HG03045 (cell line): Measurements from ENCODE around the gene BOLA1.
"Not testable (repeated sequence)": the region's sequence is repeated elsewhere in the genome, so short reads cannot be mapped to it uniquely, and the experiment has no call there.

Experiments
- ATAC-seq: cut with Tn5 transposase; IDR thresholded peaks from one replicate; pipeline ENCODE4 v1.9.1; 2021; ENCODE audit warnings: mild to moderate bottlenecking, moderate library complexity; ENCODE audit not compliant: unreplicated experiment

The BOLA1 gene, protein sequence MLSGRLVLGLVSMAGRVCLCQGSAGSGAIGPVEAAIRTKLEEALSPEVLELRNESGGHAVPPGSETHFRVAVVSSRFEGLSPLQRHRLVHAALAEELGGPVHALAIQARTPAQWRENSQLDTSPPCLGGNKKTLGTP

DNA sequence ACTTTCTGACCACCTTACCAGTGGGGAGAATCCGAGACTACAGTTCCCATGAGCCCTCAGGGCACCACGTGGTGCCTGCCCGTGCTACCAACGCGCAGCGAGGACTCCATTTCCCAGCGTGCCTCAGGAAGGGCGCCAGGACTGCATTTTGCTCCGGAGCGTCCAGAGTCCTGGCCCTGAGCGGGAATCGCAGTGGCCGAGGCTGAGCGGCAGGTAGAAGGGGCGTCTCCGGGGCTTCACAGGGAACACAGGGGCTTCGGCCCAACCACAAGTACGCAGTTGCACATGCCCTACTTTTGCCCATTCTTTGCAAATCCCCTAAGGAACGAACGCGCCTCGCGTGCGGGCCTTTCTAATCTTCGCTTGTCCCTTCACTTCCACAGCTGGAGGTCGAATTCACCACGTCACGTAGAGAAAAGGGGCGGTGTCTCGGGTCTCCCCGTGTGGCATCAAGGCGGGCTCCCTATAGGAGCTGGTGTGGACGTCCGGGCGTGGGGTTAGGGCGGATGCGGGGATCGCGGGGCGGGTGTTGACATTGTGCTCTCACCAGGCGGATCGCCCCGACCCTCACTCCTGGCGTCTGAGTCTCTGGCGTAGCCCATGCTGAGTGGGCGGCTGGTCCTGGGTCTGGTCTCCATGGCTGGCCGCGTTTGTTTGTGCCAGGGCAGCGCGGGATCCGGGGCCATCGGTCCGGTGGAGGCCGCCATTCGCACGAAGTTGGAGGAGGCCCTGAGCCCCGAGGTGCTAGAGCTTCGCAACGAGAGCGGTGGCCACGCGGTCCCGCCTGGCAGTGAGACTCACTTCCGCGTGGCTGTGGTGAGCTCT, at the start of gene BOLA1:
Gene BOLA1, plus strand, starts transcription at position 109 of the 825 bp plus-strand sequence. Its CDS starts 492 bp downstream, at position 601.
- peak; percentile 89 for ATAC-seq

DNA sequence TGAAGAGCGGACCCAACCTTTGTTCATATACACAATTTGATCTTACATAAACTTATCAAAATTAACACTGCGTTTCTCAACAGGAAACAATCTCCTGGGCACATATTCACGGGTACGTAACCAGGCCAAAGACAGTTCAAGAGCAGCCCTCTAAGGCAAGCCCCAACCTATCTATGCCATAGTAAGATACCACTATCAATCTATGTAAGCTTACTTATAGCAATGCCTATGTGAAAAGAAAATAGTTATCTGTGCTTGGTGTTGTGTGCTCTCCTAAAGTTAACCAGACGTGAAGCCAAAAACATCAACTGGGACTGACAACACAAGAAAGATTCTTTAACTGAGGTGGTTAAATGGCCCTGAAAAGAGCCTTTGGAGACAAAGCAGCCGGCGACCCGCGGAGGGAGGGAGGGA, 49.4 kb upstream of the BOLA1 start:
- no peak for ATAC-seq

DNA sequence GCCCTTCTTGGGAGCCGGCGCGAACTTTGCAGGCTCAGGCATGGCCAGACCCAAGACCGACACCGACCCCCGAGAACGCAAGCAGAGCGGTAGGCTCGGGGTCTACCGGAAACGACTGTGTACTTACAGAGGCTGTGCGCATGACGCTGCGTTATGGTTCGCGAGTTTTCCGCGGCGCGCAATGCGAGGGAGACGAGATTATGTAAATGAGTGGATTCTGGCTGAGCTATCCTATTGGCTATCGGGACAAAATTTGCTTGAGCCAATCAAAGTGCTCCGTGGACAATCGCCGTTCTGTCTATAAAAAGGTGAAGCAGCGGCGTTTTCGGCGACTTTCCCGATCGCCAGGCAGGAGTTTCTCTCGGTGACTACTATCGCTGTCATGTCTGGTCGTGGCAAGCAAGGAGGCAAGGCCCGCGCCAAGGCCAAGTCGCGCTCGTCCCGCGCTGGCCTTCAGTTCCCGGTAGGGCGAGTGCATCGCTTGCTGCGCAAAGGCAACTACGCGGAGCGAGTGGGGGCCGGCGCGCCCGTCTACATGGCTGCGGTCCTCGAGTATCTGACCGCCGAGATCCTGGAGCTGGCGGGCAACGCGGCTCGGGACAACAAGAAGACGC, 48.5 kb upstream of the BOLA1 start:
- peak; percentile 56 for ATAC-seq

DNA sequence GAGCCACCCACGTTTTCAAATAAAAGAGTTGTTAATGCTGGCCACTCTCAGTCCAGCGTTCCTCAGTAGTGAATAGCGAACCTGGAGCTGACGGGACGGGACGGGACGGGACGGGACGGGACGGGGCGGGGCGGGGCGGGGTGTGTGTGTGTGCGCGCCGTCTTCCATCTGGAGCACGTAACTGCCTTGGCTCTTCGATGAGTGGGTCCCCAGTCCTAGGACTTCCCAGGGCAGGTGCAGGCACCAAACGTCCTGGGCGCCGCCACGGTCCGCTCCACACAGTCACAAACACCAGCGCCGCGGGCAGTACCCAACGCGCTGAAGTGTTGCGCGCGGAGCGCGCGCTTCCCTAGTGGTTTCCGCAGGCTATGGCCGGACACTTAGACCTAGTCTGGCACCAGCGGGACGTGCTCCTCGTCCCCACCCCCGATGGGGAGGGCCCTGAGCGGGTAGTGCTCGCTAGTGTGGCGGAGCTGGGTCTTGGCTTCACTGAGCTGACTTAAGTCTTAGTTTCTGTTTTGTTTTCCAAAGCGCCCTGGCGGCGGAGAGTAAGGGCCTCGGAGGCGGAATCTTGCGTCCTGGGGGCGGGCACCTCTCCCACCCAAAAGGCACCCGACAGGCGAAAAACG, 47.7 kb upstream of the BOLA1 start:
- peak; percentile 33 for ATAC-seq

DNA sequence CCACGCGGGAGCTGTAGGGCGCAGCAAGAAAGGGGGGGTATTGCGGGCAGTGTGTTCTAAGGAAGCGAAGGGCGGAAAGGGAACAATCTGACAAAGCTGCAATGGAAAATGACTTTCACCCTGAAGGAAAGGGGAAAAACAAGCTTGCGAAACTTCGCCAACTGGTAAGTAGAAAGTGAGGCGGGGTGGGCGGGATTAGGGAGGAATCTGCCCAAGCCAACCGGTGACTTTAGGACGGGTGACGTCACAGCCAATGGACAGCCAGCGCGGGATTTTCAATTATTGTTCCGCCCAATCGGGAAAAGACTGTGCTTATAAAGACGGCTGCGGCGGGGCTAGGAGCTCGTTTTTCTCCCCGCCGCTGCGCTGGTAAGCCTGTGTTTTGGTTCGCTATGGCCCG, 47.1 kb upstream of the BOLA1 start:
- ATAC-seq = peak; percentile 27

DNA sequence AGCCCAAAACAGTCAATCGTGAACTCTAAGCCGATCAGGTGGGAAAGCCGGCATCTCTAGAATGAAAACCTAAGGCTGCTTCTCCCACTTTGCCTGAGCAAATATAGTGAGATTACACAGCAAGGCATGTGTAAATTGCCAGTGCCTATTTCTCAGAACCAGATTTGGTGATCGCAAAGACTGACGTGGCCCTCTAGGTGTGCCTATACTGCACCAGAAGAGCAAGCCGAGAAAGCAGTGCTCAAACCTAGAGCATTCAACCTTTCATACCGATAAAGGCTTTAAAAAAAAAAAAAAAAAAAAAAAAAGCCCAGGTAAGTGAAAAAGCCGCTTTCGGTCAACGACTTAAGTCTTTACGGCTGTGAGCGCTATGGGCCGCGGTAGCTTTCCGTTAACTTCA, 39.1 kb upstream of the BOLA1 start:
- peak; percentile 7 for ATAC-seq

DNA sequence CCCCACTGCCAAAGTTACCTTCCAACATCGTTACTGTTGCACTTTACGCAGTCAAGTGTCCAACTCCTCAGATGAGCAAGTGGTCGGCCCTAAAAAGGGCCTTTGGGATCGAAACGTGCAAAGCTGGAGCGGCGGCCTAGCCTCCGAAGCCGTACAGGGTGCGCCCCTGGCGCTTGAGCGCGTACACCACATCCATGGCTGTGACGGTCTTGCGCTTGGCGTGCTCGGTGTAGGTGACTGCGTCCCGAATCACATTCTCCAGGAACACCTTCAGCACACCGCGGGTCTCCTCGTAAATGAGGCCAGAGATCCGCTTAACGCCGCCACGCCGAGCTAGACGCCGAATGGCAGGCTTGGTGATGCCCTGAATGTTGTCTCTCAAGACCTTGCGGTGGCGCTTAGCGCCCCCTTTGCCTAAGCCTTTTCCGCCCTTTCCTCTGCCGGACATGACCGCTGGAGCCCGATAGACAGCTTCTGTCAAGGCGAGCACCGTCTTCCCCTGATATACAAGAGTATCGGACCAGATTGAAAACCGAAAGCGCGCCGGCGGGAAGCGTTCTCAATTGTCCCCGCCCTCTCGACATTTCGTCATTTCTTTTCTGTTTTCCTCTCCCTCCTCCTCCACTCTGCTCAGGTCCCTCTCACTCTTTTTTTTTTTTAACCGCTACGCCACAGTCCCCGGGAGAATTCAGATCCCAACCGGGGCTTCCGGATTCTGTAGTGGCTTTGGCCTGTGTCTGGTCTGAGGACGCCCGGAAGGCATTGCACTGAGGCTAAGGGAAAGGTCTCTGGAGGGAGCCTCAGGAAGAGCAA, 38.5 kb upstream of the BOLA1 start:
- ATAC-seq = peak; percentile 73

DNA sequence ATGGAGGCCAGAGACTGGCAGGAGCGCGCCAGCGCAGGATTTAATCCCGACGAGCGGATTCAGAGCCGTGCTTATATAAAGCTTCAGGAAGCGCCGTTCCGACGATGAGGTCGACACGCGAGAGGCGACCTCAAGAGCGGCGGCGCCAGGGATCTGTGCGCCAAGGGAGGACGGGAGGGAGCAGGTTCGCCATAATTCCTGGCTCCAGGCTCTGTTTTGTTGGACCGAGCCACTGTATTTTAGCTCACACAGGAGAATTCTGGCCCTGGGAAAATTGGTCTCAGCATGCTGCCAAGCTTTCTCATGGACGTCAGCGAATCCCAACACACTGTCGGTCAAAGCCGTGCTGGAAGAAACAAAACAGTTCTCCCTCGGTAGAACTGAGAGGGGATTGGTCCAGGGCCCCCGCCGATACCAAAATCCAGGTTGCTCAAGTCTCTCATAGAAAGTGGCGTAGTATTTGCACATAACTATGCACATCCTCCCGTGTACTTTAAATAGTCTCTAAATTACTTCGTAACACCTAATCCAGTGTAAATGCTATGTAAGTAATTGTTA, 37.8 kb upstream of the BOLA1 start:
- ATAC-seq = peak; percentile 19

DNA sequence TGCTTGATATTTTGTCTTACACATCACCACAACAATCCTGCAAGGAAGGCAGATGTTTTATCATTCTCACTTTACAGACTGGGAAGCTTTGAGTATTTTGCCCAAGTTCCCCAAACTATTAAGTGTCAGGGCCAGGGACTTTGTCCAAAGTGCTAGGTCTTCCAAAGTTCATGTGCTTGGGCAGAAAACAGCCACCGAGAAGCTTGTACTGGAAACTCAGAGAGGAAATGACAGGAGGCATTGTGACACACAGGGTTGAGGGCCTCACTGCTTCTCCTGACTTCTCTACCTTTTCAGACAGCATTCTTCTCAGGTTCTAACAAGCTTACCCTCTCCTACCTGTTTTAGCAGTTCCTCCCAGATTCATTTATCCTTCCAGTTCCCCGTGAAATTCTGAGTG, 32.5 kb upstream of the BOLA1 start:
- ATAC-seq = not testable (repeated sequence)

DNA sequence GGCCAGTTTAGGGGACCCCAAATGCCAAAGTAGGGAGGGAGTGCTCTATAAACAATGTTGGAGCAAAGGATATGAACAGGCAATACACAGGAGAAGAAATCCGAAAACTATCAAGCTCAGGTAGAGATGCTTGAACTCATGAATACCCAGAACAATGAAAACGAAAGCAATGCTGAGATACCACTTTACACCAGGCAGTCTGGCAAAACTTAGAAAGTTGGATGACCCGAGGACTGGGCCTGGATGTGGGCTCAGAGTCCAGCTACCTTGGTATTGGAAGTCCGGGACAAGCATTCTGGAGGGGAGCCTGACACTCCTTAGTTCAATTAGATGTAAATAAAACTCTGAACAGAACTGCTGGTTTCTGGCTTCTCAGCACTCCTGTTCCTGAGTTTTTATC, 26.3 kb upstream of the BOLA1 start:
- not testable (repeated sequence) for ATAC-seq

DNA sequence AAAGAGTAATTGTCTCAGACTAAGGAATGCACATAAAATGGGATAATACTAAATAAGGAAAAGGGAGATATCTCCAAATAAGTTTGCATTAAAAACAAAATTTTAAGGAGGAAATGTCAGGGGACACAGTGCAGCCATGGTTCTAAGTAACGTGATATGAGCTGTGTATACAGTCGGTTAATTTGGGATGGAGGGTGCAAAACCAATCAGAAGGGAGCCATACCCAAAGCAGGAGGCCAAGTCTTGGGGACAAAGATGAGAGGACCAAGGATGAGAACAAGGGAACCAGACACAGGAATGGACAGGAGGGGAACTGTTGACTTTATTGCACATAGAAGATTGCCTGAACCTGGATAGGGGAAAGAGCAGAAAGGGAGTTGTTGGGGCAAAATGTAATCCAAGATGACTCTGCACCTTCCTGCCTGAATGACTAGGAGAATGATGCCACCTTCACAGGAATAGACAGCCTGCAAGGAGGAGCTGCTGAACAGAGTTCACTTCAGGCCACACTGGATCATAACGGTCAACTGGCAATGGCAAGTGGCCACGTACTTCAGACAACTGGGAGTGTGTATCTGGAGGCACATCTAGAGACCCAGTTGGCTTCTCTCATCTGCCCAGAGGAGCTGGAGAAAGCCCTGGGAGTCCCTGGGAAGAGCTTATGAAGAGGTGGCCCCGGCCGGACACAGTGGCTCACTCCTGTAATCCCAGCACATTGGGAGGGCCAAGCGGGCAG, 22.0 kb upstream of the BOLA1 start:
- ATAC-seq = no peak

DNA sequence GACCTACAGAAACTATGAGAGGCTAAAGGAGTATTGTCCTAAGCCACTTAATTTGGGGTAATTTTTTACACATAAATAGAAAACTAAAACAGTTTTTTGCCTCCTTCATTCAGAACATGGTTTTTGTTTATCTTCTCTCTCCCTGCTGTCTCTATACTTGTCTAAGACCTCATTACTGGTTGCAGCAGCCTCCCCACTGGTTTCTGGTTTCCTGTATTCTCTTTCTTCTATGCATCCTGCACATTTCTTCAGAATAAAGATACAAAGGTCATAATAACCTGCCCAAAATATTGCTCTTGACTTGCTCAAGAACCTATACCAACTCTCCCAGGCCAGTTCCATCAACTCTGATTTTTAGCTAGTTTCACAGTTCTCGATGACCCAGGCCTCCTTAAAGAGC, 19.8 kb upstream of the BOLA1 start:
- no peak for ATAC-seq

DNA sequence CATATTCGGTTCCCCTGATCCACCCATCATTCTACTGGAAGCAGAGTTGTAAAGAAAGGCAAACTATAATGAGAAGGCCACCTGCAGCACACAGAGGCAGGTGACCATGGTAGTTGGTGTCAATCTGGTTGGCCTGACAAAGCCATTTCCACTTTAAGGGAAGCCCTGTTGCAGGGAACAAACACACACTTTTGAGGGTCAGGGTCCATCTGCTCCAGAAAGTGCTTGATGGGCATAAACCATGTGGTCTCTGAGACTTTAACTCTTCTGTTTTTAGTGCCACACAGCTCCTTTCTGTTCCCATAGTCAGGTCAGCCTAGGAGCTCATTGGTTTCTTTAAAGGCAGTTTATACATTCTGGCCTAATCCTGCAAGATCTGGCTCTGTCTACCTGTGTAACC, 17.5 kb upstream of the BOLA1 start:
- ATAC-seq = no peak

DNA sequence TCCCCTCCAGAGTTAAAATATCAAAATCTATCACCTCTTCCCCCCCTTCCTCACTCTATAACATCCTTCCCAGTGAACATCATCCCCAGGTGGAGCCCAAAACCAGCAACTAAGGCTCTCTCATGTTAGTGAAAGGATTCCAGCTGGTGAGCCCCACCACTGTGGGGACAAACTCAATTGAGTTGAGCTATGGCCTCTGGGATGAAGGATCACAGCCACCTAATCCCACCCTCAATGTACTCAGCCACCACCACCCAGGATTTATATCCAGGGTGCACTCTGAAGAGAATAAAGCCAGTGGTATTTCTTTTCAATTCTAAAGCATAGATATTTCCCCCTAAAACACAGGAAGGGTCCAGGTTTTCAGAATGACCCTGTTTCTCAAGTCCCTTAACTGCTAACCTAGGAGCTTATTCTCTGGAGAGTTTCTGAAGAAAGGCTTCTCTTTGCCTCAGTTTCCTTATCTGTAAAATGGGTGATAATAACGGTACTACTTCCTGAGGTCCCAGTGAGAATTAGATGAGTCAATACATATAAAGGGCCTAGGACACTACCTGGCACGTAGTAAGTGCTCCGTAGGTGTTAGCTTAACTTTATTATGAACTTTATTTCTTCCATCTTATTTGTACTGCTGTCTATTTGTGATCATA, 15.6 kb upstream of the BOLA1 start:
- ATAC-seq = no peak

DNA sequence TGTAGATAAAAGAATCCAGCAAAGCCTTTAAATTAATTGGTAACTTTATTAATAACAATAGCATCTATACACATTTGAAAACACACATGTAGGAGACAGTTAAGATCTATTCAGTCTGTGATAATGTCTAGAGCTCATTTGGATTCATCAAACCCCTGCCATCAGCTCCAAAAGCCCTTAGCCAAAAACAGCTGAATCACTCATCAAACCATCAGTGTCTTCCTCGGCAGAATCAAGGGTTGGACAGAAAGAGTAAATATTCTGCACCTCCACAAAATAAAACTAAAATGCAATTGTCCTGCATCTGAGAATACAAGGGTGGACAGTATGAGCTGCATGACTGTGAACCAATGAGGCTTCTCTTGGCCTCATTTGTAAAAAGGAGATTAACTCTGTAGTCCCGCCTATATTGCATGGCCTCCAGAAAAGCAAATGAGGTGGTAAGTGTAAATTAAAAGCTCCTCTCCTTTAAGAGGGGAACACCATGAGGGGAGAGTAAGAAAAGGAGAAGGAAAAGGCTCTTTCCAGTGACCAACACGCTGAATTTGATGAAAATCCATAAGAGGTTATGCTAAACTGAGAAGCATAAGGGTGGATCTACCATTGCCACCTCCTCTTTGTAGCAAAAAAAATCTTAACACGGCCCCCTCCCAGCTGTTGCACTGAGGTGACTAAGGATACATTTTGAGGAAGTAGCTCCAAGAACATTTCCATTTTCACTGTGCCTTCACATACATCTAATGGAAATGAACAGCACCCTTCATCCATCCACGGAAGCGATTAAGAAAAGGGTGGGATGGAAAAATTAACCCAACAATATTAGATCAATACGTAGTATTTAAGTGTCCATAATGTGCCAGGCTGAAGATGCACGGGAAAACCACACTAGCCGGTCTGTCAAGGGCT, 14.7 kb upstream of the BOLA1 start:
- no peak for ATAC-seq

DNA sequence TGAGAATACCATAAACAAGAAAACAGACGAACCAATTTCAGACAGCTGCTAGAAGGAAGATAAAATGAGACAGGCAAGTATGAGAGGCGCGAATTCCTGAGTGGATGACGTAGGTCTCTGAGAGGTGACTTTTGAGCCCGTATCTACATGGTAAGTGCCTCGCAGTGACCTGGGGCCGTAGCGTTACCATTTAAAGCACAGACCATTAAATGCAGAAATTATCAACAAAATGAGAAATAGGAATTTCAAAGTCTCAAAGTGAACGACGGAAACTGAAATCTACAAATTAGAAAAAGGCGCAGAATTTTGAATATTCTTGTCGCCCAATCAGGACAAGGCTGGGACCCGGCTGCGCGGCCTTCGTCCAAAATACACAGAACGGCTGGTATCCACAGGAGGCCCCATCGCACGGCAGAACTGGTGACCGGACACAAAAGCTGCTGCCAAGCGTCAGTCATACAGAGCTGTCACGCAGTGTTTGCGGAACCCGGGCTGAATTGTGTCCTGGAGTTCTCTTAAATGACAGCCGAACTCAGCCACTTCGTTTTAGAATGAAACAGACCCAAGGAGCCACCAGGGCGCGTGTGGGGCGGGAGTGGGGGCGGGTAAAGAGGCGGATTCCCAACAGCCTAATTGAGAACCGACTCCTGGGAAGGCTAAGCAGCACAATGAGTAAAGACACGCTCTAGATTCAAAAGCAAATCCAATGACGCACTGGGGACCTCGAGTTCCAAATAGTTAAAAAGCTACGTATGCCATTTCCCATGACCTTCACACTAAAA, 13.8 kb upstream of the BOLA1 start:
- no peak for ATAC-seq

DNA sequence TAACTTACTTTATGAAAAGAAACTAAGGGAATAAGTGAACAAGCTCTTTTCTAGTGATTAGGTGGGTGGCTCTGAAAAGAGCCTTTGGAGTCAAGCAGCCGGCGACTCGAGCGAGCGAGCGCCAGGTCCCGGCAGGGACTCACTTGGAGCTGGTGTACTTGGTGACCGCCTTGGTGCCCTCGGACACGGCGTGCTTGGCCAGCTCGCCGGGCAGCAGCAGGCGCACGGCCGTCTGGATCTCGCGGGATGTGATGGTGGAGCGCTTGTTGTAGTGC, 13.3 kb upstream of the BOLA1 start:
- ATAC-seq = not testable (repeated sequence)
